GM13977 (cell line): ENCODE data around the gene FJX1.
"Not testable (repeated sequence)": the region's sequence is repeated elsewhere in the genome, so short reads cannot be mapped to it uniquely, and the experiment has no call there.

ENCODE experiments used
- DNase-seq: peaks from one replicate; pipeline ENCODE4 v3.0.0; 2012; ENCODE audit warnings: low spot score
- in situ Hi-C: fragments of 300-500 bp; cut with MboI; formaldehyde crosslinking; loops from one replicate; pipeline ENCODE4 v1.12.0; 2022; ENCODE audit warnings: low sequenced_read_pairs, low pct_unique_long_range_greater_than_20kb, mixed read lengths, inconsistent platforms; ENCODE audit not compliant: unreplicated experiment
- TF ChIP-seq, protein P1 (sequence below): IDR thresholded peaks from 2 replicates; pipeline ENCODE4 v1.5.1; 2012; ENCODE audit warnings: mild to moderate bottlenecking, control low read depth; ENCODE audit not compliant: insufficient read depth; ENCODE audit errors: extremely low read depth, missing control alignments

Gene FJX1

DNA sequence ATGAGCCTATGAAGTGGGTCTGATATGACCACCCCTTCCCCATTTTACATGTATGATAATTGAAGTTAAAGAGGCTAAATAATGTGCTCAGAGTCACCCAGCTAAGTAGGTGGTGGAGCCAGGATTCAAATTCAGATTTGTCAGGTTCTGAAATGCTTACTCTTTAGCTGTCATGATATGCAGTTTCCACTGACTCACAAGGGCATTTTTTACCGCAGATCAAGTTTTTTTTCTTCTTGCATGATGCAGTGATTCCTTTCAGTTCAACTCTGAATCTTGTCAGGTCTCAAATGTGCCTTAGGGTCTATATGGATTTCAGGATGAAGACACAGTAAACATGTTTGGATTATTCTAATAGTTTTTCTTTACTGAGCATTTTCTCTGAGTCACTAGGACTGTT, 31.7 kb downstream of the FJX1 start:
- DNase-seq, result no peak
- TF ChIP-seq, protein P1, sequence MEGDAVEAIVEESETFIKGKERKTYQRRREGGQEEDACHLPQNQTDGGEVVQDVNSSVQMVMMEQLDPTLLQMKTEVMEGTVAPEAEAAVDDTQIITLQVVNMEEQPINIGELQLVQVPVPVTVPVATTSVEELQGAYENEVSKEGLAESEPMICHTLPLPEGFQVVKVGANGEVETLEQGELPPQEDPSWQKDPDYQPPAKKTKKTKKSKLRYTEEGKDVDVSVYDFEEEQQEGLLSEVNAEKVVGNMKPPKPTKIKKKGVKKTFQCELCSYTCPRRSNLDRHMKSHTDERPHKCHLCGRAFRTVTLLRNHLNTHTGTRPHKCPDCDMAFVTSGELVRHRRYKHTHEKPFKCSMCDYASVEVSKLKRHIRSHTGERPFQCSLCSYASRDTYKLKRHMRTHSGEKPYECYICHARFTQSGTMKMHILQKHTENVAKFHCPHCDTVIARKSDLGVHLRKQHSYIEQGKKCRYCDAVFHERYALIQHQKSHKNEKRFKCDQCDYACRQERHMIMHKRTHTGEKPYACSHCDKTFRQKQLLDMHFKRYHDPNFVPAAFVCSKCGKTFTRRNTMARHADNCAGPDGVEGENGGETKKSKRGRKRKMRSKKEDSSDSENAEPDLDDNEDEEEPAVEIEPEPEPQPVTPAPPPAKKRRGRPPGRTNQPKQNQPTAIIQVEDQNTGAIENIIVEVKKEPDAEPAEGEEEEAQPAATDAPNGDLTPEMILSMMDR, result no peak
- in situ Hi-C loops, result no loop called here

DNA sequence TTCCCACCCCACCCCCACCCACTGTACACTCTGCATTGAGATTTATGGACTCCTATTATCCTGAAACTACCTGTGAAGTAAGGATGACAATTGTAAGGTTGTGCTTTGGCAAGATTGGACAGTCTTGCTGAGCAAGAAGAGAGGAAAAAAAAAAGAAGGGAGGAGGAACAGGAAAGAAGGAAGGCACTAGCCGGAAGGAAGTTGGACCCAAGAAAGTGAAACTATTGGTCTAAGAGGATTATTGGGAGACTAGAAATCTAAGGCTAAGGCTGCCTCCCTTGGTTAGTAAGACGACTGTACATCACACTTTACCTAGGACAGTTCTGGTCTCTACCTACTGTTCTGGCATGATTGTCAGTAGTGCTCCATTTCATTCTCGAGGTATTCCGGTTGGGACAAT, 32.2 kb downstream of the FJX1 start:
- in situ Hi-C loops, result no loop called here
- no peak for DNase-seq
- TF ChIP-seq, protein P1, result no peak

DNA sequence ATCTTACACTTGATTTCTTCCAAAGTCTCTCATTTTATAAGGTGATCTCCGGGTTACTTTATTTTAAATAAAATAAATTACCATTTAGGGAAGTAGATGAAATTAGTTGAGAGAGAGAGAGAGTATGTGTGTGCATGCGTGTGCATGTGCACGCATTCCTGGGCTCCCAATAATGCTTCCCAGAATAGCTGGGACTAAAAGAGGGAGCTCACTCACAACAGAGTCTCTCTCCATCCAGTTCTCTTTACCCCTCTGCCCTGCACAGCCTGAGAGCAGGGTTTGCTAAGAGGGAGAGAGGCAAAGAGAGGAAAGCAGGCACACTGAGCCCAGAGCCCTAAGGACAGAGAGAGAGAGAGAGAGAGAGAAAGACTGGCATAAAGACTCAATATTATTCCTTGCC, 33.0 kb downstream of the FJX1 start:
- in situ Hi-C loops, result no loop called here
- TF ChIP-seq, protein P1, result no peak
- DNase-seq, result no peak

DNA sequence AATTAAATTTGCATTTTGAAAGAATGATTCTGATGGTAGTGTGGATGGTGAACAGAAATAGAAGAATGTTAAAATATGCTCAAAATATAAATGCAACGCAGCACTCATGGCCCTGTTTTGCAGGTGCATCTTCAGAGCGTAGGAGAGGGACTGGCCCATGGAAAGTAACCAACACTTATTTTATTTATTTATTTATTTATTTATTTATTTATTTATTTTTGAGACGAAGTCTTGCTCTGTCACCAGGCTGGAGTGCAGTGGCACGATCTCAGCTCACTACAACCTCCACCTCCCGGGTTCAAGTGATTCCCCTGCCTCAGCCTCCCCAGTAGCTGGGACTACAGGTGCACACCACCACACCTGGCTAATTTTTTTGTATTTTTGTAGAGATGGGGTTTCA, 34.5 kb downstream of the FJX1 start:
- in situ Hi-C loops, DNase-seq: not testable (repeated sequence)

DNA sequence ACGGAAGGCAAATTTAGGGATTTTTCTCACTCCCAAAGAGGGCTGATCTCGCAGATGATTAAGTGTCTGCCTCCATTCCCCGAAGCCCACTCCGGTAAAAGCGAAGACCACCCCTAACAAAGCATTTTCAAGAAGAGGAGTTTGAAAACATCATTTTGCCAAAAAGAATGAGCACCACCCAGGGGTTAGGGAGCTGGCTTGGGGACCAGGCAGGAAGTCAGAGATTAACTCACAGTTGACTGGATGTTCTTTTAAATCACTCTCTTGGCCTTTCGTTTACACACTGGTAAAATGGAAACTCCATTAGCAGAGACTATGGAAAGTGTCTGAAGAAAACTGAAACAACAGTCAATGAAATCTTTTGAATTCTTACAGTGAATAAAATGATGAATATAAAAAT, 36.5 kb downstream of the FJX1 start:
- in situ Hi-C loops, result no loop called here
- TF ChIP-seq, protein P1, result no peak
- no peak for DNase-seq

DNA sequence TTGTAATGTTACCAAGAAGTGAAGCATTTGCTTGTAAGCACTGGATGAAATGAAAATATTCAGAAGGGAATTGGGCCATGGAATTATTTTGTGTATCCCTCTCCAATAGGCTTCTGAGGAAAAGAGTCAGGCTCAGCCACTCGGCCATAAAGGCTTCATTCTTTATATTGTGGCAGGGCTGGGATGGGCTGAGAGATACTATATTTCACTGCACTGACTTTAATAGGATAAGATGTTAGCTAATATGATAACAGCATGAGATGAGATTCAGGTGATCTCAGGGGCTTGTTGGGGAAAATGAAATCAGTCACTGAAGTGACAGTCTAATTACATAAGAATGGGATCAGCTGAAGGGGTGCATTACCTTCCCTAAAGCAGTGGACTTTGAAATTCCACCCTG, 37.0 kb downstream of the FJX1 start:
- TF ChIP-seq, protein P1, result no peak
- no peak for DNase-seq
- in situ Hi-C loops, result no loop called here

DNA sequence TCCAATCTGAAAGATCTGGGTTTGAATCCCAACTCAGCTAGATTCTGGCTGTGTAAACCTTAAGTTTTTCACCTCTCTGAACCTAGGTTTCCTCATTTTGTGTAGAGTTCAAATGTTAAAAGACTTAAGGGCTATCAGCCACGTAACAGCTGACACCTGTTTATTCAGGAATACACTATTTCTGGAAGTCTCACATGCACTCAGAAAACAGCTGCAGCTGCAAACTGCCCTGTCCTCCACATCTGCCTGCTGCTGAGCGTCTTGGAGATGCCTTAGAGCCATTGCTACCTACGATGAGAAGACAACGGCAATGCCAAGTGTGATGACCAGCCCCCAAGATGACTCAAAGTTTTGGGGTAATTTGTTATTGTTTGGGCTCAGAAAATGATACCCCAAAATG, 37.6 kb downstream of the FJX1 start:
- TF ChIP-seq, protein P1, result no peak
- in situ Hi-C loops, result no loop called here
- no peak for DNase-seq
